HG03108 (cell line): ENCODE results near the gene NDUFAF8.

Experiments used
- ATAC-seq: cut with Tn5 transposase; IDR thresholded peaks from one replicate; pipeline ENCODE4 v1.9.1; 2021; ENCODE audit warnings: moderate library complexity; ENCODE audit not compliant: unreplicated experiment

NDUFAF8 gene

GRCh38 chr17:81288715-81289114 lies 49.6 kb downstream of the NDUFAF8 start:
- no peak for ATAC-seq

GRCh38 chr17:81289627-81290026 lies 50.5 kb downstream of the NDUFAF8 start:
- no peak for ATAC-seq

GRCh38 chr17:81290230-81290629 lies 51.1 kb downstream of the NDUFAF8 start:
- no peak for ATAC-seq
